ENCODE results near the gene METTL21A.

The METTL21A gene

GRCh38 chr2:207587305-207587704 is 37.9 kb downstream of the METTL21A start:
- ChIA-PET CTCF (interaction anchor here (0.8 to 1.2 kb wide), 3 partner anchors 9 to 43 kb away, joined by 3 read pairs; no protein-coding TSS in a partner anchor), POLR2A (no interaction called here)
- TF ChIP-seq CTCF (IDR thresholded peaks at IDR 0.05; ENCODE audit: control extremely low read depth, extremely low read depth, low read depth, missing control alignments), result no peak
- DNase-seq (ENCODE audit: extremely low spot score), result no peak

- CTCF ChIA-PET, result no interaction called here
- TF ChIP-seq CTCF (IDR thresholded peaks at IDR 0.05; ENCODE audit: control extremely low read depth, extremely low read depth, low read depth, missing control alignments), result no peak
- POLR2A ChIA-PET, result no interaction called here
- DNase-seq (ENCODE audit: extremely low spot score), result no peak
Observed at GRCh38 chr2:207584952-207585351, 40.2 kb downstream of the METTL21A start.

DNA sequence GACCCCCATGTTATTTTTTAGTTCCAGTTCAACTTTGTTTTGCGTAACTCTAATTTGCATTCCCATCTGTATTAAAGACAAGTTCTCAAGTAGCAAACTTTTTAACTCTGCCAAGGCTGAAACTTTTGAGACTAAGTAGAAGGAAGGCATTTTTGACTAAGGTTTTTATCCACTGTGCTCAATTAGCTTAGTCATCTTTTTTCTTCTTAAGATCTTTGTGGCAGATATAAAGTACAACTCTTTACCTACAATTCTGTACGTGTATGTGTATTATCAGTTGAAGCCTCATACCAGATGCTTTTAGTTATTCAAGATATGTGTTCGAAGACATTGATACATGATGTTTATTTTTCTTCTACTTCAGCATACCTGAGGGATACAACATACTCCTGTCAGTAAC is 53.8 kb downstream of the METTL21A start:
- POLR2A ChIA-PET, result no interaction called here
- CTCF ChIA-PET, result no interaction called here
- TF ChIP-seq CTCF (IDR thresholded peaks at IDR 0.05; ENCODE audit: control extremely low read depth, extremely low read depth, low read depth, missing control alignments), result no peak
- no peak for DNase-seq (ENCODE audit: extremely low spot score)

DNA sequence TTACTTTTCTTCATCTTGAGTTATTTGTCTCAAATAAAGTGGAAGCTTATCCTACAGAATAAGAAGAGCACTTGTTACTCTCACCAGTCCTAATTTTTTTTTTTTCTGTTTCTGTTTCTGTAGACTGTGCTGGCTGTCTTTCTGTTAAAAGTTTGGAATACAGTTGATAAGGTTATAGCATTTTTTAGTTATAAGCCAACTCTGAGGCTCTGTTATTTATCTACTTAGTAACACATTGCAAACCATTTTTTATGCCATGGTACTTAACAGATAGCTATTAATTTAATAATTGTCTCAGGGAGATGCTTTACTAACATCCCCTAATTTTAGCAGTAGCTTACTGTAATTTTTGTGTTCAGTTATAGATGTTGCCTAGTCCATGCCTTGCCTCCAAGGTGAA is 57.5 kb downstream of the METTL21A start:
- ChIA-PET CTCF (interaction anchor here (0.9 to 1.7 kb wide), 2 partner anchors 27 to 58 kb away, joined by 3 to 4 read pairs; partner anchors contain the start of gene METTL21A), POLR2A (no interaction called here)
- no peak for DNase-seq (ENCODE audit: extremely low spot score)
- no peak for TF ChIP-seq CTCF (IDR thresholded peaks at IDR 0.05; ENCODE audit: control extremely low read depth, extremely low read depth, low read depth, missing control alignments)

- no peak for DNase-seq (ENCODE audit: extremely low spot score)
- ChIA-PET CTCF (no interaction called here), POLR2A (no interaction called here)
- TF ChIP-seq CTCF (IDR thresholded peaks at IDR 0.05; ENCODE audit: control extremely low read depth, extremely low read depth, low read depth, missing control alignments), result no peak
Observed at GRCh38 chr2:207565736-207566500, 59.3 kb downstream of the METTL21A start.
